ENCODE results near the gene UBE2O.

Gene UBE2O

GRCh38 chr17:76378548-76379274, 74.2 kb downstream of the UBE2O start:
- TF ChIP-seq, protein P1, sequence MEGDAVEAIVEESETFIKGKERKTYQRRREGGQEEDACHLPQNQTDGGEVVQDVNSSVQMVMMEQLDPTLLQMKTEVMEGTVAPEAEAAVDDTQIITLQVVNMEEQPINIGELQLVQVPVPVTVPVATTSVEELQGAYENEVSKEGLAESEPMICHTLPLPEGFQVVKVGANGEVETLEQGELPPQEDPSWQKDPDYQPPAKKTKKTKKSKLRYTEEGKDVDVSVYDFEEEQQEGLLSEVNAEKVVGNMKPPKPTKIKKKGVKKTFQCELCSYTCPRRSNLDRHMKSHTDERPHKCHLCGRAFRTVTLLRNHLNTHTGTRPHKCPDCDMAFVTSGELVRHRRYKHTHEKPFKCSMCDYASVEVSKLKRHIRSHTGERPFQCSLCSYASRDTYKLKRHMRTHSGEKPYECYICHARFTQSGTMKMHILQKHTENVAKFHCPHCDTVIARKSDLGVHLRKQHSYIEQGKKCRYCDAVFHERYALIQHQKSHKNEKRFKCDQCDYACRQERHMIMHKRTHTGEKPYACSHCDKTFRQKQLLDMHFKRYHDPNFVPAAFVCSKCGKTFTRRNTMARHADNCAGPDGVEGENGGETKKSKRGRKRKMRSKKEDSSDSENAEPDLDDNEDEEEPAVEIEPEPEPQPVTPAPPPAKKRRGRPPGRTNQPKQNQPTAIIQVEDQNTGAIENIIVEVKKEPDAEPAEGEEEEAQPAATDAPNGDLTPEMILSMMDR (IDR thresholded peaks at IDR 0.05): no peak
- no peak for DNase-seq (ENCODE audit: low spot score)
- Histone ChIP-seq H3K27ac (no peak overlapping the region), H3K4me3 (no peak overlapping the region)

GRCh38 chr17:76376318-76377133, 76.4 kb downstream of the UBE2O start:
- no peak for DNase-seq (ENCODE audit: low spot score)
- no peak overlapping the region for H3K4me3 ChIP-seq
- H3K27ac ChIP-seq: peak overlapping the region in 1 of 2 donors; percentile 68
- TF ChIP-seq, protein P1 (IDR thresholded peaks at IDR 0.05): no peak

DNA sequence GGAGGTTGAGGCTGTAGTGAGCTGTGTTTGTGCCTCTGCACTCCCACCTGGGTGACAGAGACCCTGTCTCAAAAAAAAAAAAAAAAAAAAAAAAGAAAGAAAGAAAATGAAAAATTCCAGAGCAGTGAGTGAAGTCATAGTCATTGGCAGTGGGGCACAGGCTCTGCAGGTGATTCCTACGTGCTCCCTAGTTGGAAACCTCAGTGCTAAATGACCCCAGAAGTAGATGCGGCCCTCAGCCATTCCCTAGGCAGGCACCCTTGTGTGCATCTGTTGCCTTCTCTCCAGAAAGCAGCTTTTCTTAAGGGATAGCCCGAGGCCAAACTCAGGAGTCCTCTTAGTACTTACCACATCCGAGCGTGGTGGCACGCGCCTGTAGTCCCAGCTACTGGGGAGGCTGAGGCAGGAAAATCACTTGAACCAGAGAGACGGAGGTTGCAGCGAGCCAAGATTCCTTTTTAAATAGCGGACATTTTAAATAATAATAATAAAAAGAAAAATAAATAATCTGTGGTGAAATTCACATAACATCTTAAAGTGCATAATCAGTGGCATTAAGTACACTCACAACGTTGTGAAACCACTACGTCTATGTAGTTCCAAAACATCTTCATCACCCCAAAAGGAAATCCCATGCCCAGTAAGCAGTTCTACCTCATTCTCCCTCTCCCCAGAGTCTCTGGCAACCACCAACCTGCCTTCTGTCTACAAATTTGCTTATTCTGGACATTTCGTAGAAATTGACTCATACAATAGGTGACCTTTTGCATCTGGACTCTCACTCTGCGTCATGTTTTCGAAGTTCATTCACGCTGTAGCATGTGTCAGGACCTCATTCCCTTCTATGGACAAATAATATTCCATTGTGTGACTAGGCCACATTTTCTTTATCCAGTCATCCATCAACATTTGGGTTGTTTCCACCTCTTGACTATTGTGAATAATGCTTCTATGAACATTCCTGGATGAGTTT, 81.0 kb downstream of the UBE2O start:
- Histone ChIP-seq H3K4me3 (no peak overlapping the region), H3K27ac (no peak overlapping the region)
- TF ChIP-seq, protein P1 (IDR thresholded peaks at IDR 0.05): no peak
- DNase-seq (ENCODE audit: low spot score): no peak

- H3K4me3 ChIP-seq: no peak overlapping the region
- peak; percentile 90 for DNase-seq (ENCODE audit: low spot score)
- peak overlapping the region in 1 of 2 donors; percentile 66 for H3K27ac ChIP-seq
- TF ChIP-seq, protein P1 (IDR thresholded peaks at IDR 0.05): peak; percentile 24
Measured at GRCh38 chr17:76370261-76370993, 82.5 kb downstream of the UBE2O start.

- H3K27ac ChIP-seq: peak overlapping the region in 1 of 2 donors; percentile 66
- no peak overlapping the region for H3K4me3 ChIP-seq
- no peak for DNase-seq (ENCODE audit: low spot score)
- TF ChIP-seq, protein P1 (IDR thresholded peaks at IDR 0.05): no peak
Measured at GRCh38 chr17:76369804-76370203, 83.1 kb downstream of the UBE2O start.

DNA sequence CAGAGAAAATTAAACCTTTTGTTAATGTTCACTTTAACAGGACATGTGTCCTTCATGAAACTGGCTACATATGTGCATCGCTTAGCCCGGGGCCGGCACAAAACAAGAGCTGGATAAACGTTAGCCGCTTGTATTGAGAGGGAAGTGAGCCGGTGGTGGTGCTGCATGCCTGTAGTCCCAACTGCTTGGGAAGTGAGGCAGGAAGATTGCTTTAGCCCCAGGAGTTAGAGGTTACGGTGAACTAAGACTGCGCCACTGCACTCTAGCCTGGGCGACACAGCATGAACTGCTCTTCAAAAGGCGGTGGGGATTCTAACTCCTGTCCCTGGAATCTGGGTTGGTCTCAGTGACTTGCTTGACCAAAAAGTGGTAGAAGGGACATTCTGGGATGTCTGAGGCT, 83.6 kb downstream of the UBE2O start:
- TF ChIP-seq, protein P1 (IDR thresholded peaks at IDR 0.05): no peak
- no peak for DNase-seq (ENCODE audit: low spot score)
- Histone ChIP-seq H3K4me3 (no peak overlapping the region), H3K27ac (peak overlapping the region in 1 of 2 donors; percentile 66)
